NCI-H446 (cell line): ENCODE measurements around the gene RBM20.
"Not testable (repeated sequence)": the region's sequence is repeated elsewhere in the genome, so short reads cannot be mapped to it uniquely, and the experiment has no call there.

Experiments used
- DNase-seq, 2 experiments: peaks; one replicate each; lab custom pipeline; 2025; lab: John Stamatoyannopoulos, UW

The RBM20 gene

GRCh38 chr10:110705596-110705995, 61.5 kb downstream of the RBM20 start:
- DNase-seq = not testable (repeated sequence)

GRCh38 chr10:110706690-110707098, 62.6 kb downstream of the RBM20 start:
- no peak for DNase-seq

GRCh38 chr10:110708776-110709443, 64.8 kb downstream of the RBM20 start:
- no peak for DNase-seq

GRCh38 chr10:110709444-110709828, 65.3 kb downstream of the RBM20 start:
- DNase-seq = no peak

- DNase-seq = no peak
Observed at GRCh38 chr10:110709964-110710587, 65.9 kb downstream of the RBM20 start.

GRCh38 chr10:110710621-110711020, 66.5 kb downstream of the RBM20 start:
- no peak for DNase-seq

GRCh38 chr10:110711382-110711781, 67.2 kb downstream of the RBM20 start:
- no peak for DNase-seq

- no peak for DNase-seq
Observed at GRCh38 chr10:110714356-110714755, 70.2 kb downstream of the RBM20 start.

- DNase-seq = no peak
Observed at GRCh38 chr10:110717781-110718589, 73.8 kb downstream of the RBM20 start.

- DNase-seq = no peak
Observed at GRCh38 chr10:110721406-110722038, 77.4 kb downstream of the RBM20 start.

- DNase-seq = no peak
Observed at GRCh38 chr10:110723224-110723891, 79.2 kb downstream of the RBM20 start.

GRCh38 chr10:110724116-110724921, 80.2 kb downstream of the RBM20 start:
- no peak for DNase-seq

- DNase-seq = no peak
Observed at GRCh38 chr10:110724937-110725336, 80.8 kb downstream of the RBM20 start.

GRCh38 chr10:110725801-110726630, 81.9 kb downstream of the RBM20 start:
- no peak for DNase-seq

GRCh38 chr10:110727785-110728184, 83.6 kb downstream of the RBM20 start:
- not testable (repeated sequence) for DNase-seq

- no peak for DNase-seq
Observed at GRCh38 chr10:110730345-110731050, 86.4 kb downstream of the RBM20 start.

- no peak for DNase-seq
Observed at GRCh38 chr10:110733218-110733952, 89.2 kb downstream of the RBM20 start.

GRCh38 chr10:110735620-110736027, 91.5 kb downstream of the RBM20 start:
- DNase-seq = no peak
